Neuronal stem cell (in vitro differentiated cells): ENCODE results near the gene UQCRQ.
"Not testable (repeated sequence)": the region's sequence is repeated elsewhere in the genome, so short reads cannot be mapped to it uniquely, and the experiment has no call there.

Experiments used
- DNase-seq: peaks from one replicate; pipeline ENCODE4 v3.0.0-alpha.2; 2013; ENCODE audit warnings: low spot score
- H2AFZ ChIP-seq: one replicate; pipeline ENCODE4 v1.6.1; 2013; ENCODE audit warnings: mild to moderate bottlenecking, low read length, inconsistent platforms
- H2AK5ac ChIP-seq: 2 replicates; pipeline ENCODE4 v1.6.1; 2013; ENCODE audit warnings: low read depth, mild to moderate bottlenecking, inconsistent platforms, low read length, moderate library complexity, mixed read lengths
- H2BK120ac ChIP-seq: 2 replicates; pipeline ENCODE4 v1.6.1; 2013; ENCODE audit warnings: low read depth, mild to moderate bottlenecking, inconsistent platforms, low read length, moderate library complexity, mixed read lengths
- H2BK12ac ChIP-seq: one replicate; pipeline ENCODE4 v1.6.1; 2013; ENCODE audit warnings: low read length, inconsistent platforms
- H2BK15ac ChIP-seq: 2 replicates; pipeline ENCODE4 v1.6.1; 2013; ENCODE audit warnings: mild to moderate bottlenecking, low read length, inconsistent platforms, mixed read lengths
- H2BK5ac ChIP-seq: one replicate; pipeline ENCODE4 v1.6.1; 2013; ENCODE audit warnings: inconsistent platforms, mild to moderate bottlenecking, low read length, moderate library complexity
- H3K14ac ChIP-seq: one replicate; pipeline ENCODE4 v1.6.1; 2013; ENCODE audit warnings: low read length, inconsistent platforms
- H3K18ac ChIP-seq: 2 replicates; pipeline ENCODE4 v1.6.1; 2013; ENCODE audit warnings: low read length, inconsistent platforms
- H3K23ac ChIP-seq: 2 replicates; pipeline ENCODE4 v1.6.1; 2013; ENCODE audit warnings: low read depth, mild to moderate bottlenecking, mixed read lengths, low read length, inconsistent platforms; ENCODE audit not compliant: poor library complexity
- H3K27ac ChIP-seq: replicated peaks from 3 replicates; pipeline ENCODE4 v1.5.1; 2013; ENCODE audit warnings: low read length, inconsistent platforms
- H3K27me3 ChIP-seq, 3 experiments: 2 replicates each; pipeline ENCODE4 v1.6.1; 2013; ENCODE audit warnings: low read length in 3 of 3, mild to moderate bottlenecking in 2 of 3, inconsistent platforms in 1 of 3, low read depth in 1 of 3, mixed read lengths in 1 of 3, moderate library complexity in 1 of 3; ENCODE audit not compliant: control insufficient read depth in 3 of 3, insufficient read depth in 3 of 3
- H3K36me3 ChIP-seq, 2 donors: replicated peaks in 1 of 2; 2 replicates each; pipeline ENCODE4 v1.6.1; 2013; ENCODE audit warnings: low read length in 2 of 2; ENCODE audit not compliant: control insufficient read depth in 2 of 2, insufficient read depth in 2 of 2
- H3K4ac ChIP-seq: 2 replicates; pipeline ENCODE4 v1.6.1; 2013; ENCODE audit warnings: inconsistent platforms, mild to moderate bottlenecking, low read length, moderate library complexity
- H3K4me1 ChIP-seq, 2 donors: 1 replicate in 1 of 2; 2 replicates in 1 of 2; pipeline ENCODE4 v1.6.1; 2013; ENCODE audit warnings: low read length in 2 of 2, low read depth in 1 of 2; ENCODE audit not compliant: control insufficient read depth in 2 of 2, insufficient read depth in 1 of 2
- H3K4me2 ChIP-seq: one replicate; pipeline ENCODE4 v1.6.1; 2013; ENCODE audit warnings: mild to moderate bottlenecking, low read length, inconsistent platforms; ENCODE audit not compliant: insufficient read depth, poor library complexity, severe bottlenecking
- H3K4me3 ChIP-seq, 2 donors: 2 replicates each; pipeline ENCODE4 v1.5.1; 2013; ENCODE audit warnings: low read length in 2 of 2, mild to moderate bottlenecking in 2 of 2, inconsistent platforms in 1 of 2, moderate library complexity in 1 of 2
- H3K79me1 ChIP-seq: one replicate; pipeline ENCODE4 v1.6.1; 2013; ENCODE audit warnings: low read depth, mild to moderate bottlenecking, inconsistent platforms, low read length, moderate library complexity
- H3K9ac ChIP-seq: one replicate; pipeline ENCODE4 v1.6.1; 2013; ENCODE audit warnings: mild to moderate bottlenecking, low read depth, low read length, inconsistent platforms; ENCODE audit not compliant: poor library complexity
- H3K9me3 ChIP-seq, 2 donors: replicated peaks in 1 of 2; 2 replicates each; pipeline versions ENCODE3 to v1.6.1; 2013; ENCODE audit warnings: low read length in 2 of 2, mild to moderate bottlenecking in 2 of 2, inconsistent platforms in 1 of 2, low read depth in 1 of 2, mixed read lengths in 1 of 2, moderate library complexity in 1 of 2; ENCODE audit not compliant: control insufficient read depth in 2 of 2, insufficient read depth in 1 of 2
- H4K8ac ChIP-seq: one replicate; pipeline ENCODE4 v1.6.1; 2013; ENCODE audit warnings: low read depth, mild to moderate bottlenecking, inconsistent platforms, low read length, moderate library complexity
- H4K91ac ChIP-seq: one replicate; pipeline ENCODE4 v1.6.1; 2013; ENCODE audit warnings: low read length, low read depth, mild to moderate bottlenecking, inconsistent platforms; ENCODE audit not compliant: poor library complexity
- WGBS, 2 donors: extraction: QIAGEN DNeasy Blood & Tissue Kit; methylation state at CpG; one replicate each; pipeline ENCODE4 v1.1.7; 2013; ENCODE audit warnings: missing lambda C conversion rate in 2 of 2, mixed read lengths in 1 of 2; ENCODE audit not compliant: insufficient read length in 2 of 2, insufficient replicate concordance in 1 of 2; ENCODE audit errors: extremely low coverage in 2 of 2; 5-methylcytosine and 5-hydroxymethylcytosine counted together

UQCRQ gene

DNA sequence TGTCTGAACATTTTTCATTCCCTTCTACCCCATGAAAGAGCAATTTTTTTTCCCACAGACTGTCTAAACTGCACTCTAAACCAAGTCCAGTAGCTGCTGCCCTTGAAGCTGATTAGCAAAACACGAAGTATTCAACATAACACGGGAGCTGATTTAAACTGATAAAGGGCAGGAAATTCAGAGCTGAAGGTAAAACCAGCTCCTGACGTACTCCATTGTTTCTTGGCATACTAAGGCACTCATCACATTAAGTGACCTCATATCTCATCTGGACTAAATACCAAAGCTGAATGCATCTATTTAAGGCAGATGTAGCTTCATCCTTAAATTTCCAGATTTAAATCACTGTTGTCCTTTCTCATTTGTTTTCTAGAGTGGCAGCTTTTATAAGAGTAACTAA is 12.1 kb upstream of the UQCRQ start:
- H3K18ac ChIP-seq = no peak overlapping the region
- H2BK15ac ChIP-seq = no peak overlapping the region
- DNase-seq = no peak
- no peaks in the 10 kb centered on the region for H3K79me1 ChIP-seq
- H3K14ac ChIP-seq = no peak overlapping the region
- H3K36me3 ChIP-seq = no peaks in the 10 kb centered on the region
- no peak overlapping the region for H2BK120ac ChIP-seq
- no peak overlapping the region for H2BK5ac ChIP-seq
- H3K23ac ChIP-seq = no peak overlapping the region
- H3K4ac ChIP-seq = no peak overlapping the region
- peaks cover 0 to 18% (median 0%) of the 10 kb centered on the region in 3 experiments for H3K27me3 ChIP-seq
- no CpG with 5 or more reads among the region's 3 CpGs for WGBS, 2 donors
- H3K27ac ChIP-seq = no peak overlapping the region
- no peak overlapping the region for H4K8ac ChIP-seq
- no peak overlapping the region for H3K4me2 ChIP-seq
- no peak overlapping the region for H4K91ac ChIP-seq
- H3K4me3 ChIP-seq = no peak overlapping the region
- H2AFZ ChIP-seq = no peak overlapping the region
- no peak overlapping the region for H2BK12ac ChIP-seq
- no peaks in the 10 kb centered on the region for H3K4me1 ChIP-seq
- H2AK5ac ChIP-seq = no peak overlapping the region
- H3K9ac ChIP-seq = no peak overlapping the region
- no peaks in the 10 kb centered on the region for H3K9me3 ChIP-seq

DNA sequence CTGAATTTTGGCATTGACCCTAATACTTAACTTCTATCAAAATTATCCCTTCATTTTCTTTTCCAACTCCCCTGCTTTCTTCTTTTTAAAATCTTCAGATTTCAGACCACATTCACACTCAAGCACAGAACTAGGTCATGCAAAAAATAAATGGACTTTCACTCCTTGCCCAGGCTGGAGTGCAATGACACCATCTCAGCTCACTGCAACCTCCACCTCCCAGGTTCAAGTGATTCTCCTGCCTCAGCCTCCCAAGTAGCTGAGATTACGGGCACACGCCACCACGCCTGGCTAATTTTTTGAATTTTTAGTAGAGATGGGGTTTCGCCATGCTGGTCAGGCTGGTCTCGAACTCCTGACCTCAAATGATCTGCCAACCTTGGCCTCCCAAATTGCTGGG is 11.4 kb upstream of the UQCRQ start:
- H2BK12ac ChIP-seq, H3K4ac ChIP-seq, H2BK15ac ChIP-seq, H3K9me3 ChIP-seq, H4K91ac ChIP-seq, DNase-seq, H3K79me1 ChIP-seq, H3K14ac ChIP-seq, H2BK5ac ChIP-seq, H2BK120ac ChIP-seq, H3K27ac ChIP-seq, H2AK5ac ChIP-seq, H4K8ac ChIP-seq, H3K23ac ChIP-seq, H3K4me2 ChIP-seq, H3K4me1 ChIP-seq, H3K4me3 ChIP-seq, H2AFZ ChIP-seq, H3K36me3 ChIP-seq, H3K9ac ChIP-seq, H3K18ac ChIP-seq: not testable (repeated sequence)
- peaks cover 0 to 11% (median 0%) of the 10 kb centered on the region in 3 experiments for H3K27me3 ChIP-seq
- no CpG with 5 or more reads among the region's 5 CpGs for WGBS, 2 donors

DNA sequence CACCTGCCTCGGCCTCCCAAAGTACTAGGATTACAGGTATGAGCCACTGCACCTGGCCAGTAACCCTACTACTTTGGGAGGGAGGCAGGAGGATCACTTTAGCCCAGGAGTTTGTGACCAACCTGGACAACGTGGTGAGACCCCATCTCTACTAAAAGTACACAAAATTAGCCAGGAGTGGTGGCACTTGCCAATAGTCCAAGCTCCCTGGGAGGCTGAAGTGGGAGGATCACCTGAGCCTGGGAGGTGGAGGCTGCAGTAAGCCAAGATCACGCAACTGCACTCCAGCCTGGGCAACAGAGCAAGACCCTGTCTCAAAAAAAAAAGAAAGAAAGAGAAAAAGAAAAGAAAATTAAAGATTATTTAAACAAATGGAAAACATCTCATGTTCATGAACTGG is 10.4 kb upstream of the UQCRQ start:
- Histone ChIP-seq H3K36me3 (no peaks in the 10 kb centered on the region), H3K4me3 (no peak overlapping the region)

DNA sequence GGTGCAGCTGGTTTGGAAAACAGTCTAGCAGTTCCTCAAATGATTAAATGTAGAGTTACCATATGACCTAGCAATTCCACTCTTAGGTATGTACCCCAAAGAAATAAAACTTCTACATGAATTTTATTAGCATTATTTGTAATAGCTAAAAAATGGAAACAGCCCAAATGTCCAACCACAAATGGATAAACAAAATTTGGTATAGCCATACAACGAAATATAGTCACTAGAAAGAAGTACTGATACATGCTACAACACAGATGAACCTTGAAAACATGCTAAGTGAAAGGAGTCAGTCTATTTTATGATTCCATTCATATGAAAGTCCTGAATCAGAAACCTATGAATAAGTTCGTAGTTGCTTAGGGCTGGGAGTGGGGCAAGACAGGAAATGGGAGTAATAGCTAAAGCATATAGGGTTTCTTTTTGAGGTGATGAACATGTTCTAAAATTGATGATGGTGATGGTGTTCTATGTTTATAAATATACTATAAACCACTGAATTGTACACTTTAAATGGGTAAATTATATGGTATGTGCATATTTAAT is 6.5 kb upstream of the UQCRQ start:
- no peak overlapping the region for H2AK5ac ChIP-seq
- H3K4me1 ChIP-seq = no peaks in the 10 kb centered on the region
- H4K8ac ChIP-seq = no peak overlapping the region
- no peak overlapping the region for H4K91ac ChIP-seq
- H3K9me3 ChIP-seq = no peaks in the 10 kb centered on the region
- H3K18ac ChIP-seq = no peak overlapping the region
- H2AFZ ChIP-seq = no peak overlapping the region
- H3K79me1 ChIP-seq = no peaks in the 10 kb centered on the region
- peaks cover 0 to 3% (median 0%) of the 10 kb centered on the region in 3 experiments for H3K27me3 ChIP-seq
- no CpG with 5 or more reads among the region's 2 CpGs for WGBS, 2 donors
- H2BK15ac ChIP-seq = no peak overlapping the region
- H2BK120ac ChIP-seq = no peak overlapping the region
- DNase-seq = no peak
- no peak overlapping the region for H3K4me3 ChIP-seq
- H3K9ac ChIP-seq = no peak overlapping the region
- H3K36me3 ChIP-seq = no peaks in the 10 kb centered on the region
- no peak overlapping the region for H3K27ac ChIP-seq
- no peak overlapping the region for H3K14ac ChIP-seq
- no peak overlapping the region for H3K4me2 ChIP-seq
- H2BK5ac ChIP-seq = no peak overlapping the region
- H3K23ac ChIP-seq = no peak overlapping the region
- no peak overlapping the region for H3K4ac ChIP-seq
- H2BK12ac ChIP-seq = no peak overlapping the region

More for the DNA sequence above, 10.4 kb upstream of the UQCRQ start:
- H2BK5ac ChIP-seq = no peak overlapping the region
- H3K9me3 ChIP-seq = no peaks in the 10 kb centered on the region
- H3K4me1 ChIP-seq = no peaks in the 10 kb centered on the region
- H3K14ac ChIP-seq = no peak overlapping the region
- H2BK12ac ChIP-seq = no peak overlapping the region
- H3K4ac ChIP-seq = no peak overlapping the region
- no peak overlapping the region for H3K27ac ChIP-seq
- H3K23ac ChIP-seq = no peak overlapping the region
- H3K18ac ChIP-seq = no peak overlapping the region
- peaks cover 0 to 2% (median 0%) of the 10 kb centered on the region in 3 experiments for H3K27me3 ChIP-seq
- H4K8ac ChIP-seq = no peak overlapping the region
- no peak overlapping the region for H2AK5ac ChIP-seq
- H3K9ac ChIP-seq = no peak overlapping the region
- WGBS, 2 donors = no CpG with 5 or more reads among the region's 3 CpGs
- no peak overlapping the region for H2BK120ac ChIP-seq
- no peak overlapping the region for H2BK15ac ChIP-seq
- H3K4me2 ChIP-seq = no peak overlapping the region
- DNase-seq = no peak
- H3K79me1 ChIP-seq = no peaks in the 10 kb centered on the region
- no peak overlapping the region for H2AFZ ChIP-seq
- no peak overlapping the region for H4K91ac ChIP-seq
